Stimulated activated effector memory CD8-positive, alpha-beta T cell treated with anti-CD3 and anti-CD28 coated beads, Interleukin-12 subunit alpha, Interleukin-12 subunit beta, amount 100 ng/mL, for 72 hours (primary cell): ENCODE measurements around the gene DPM3.

ENCODE experiments used
- ATAC-seq: fragments of 150-1000 bp; cut with Tn5 transposase; 2 replicates; pipeline ENCODE4 v1.10.0; 2021
- DNase-seq, 2 donors: peaks; one replicate each; pipeline ENCODE4 v3.0.0; 2021 to 2022; ENCODE audit warnings: low spot score in 2 of 2
- H3K27ac Mint-ChIP-seq: one replicate; pipeline ENCODE4 v1.8.0; 2022; ENCODE audit warnings: mild to moderate bottlenecking, mixed read lengths
- H3K36me3 Mint-ChIP-seq: one replicate; pipeline ENCODE4 v1.8.0; 2022; ENCODE audit warnings: mild to moderate bottlenecking, mixed read lengths
- H3K4me1 Mint-ChIP-seq: one replicate; pipeline ENCODE4 v1.8.0; 2022; ENCODE audit warnings: mixed read lengths
- H3K4me3 Mint-ChIP-seq: one replicate; pipeline ENCODE4 v1.8.0; 2022; ENCODE audit warnings: mild to moderate bottlenecking, mixed read lengths
- H3K9me3 Mint-ChIP-seq: one replicate; pipeline ENCODE4 v1.8.0; 2022; ENCODE audit warnings: mixed read lengths

DPM3 gene

GRCh38 chr1:155178441-155179111 lies 38.2 kb upstream of the DPM3 start:
- DNase-seq (peak in 1 of 2 donors; percentile 47), ATAC-seq (no peak)
- H3K4me1 Mint-ChIP-seq, result peaks cover 40% of the 10 kb centered on the region
- H3K9me3 Mint-ChIP-seq, result no peaks in the 10 kb centered on the region
- H3K4me3 Mint-ChIP-seq, result no peak overlapping the region
- H3K36me3 Mint-ChIP-seq, result peaks cover 44% of the 10 kb centered on the region
- peak overlapping the region; percentile 75 for H3K27ac Mint-ChIP-seq

DNA sequence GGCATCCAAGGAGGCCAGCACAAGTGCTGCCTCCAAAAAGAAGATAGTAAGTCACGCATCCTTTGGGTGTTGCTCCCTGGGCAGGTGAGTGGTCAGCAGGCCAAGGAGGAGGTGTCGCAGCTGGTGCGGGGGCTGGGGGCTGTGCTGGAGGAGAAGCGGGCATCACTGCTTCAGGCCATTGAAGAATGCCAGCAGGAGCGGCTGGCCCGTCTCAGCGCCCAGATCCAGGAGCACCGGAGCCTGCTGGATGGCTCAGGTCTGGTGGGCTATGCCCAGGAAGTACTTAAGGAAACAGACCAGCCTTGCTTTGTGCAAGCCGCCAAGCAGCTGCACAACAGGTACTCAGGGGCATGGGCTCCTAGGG lies 37.6 kb upstream of the DPM3 start:
- Mint-ChIP-seq H3K9me3 (no peaks in the 10 kb centered on the region), H3K4me1 (peaks cover 46% of the 10 kb centered on the region), H3K27ac (peak overlapping the region; percentile 76), H3K4me3 (no peak overlapping the region), H3K36me3 (peaks cover 44% of the 10 kb centered on the region)
- DNase-seq, result peak in 1 of 2 donors; percentile 49
- ATAC-seq, result no peak

GRCh38 chr1:155177192-155177917 lies 37.0 kb upstream of the DPM3 start:
- no peak for DNase-seq
- no peak for ATAC-seq
- H3K4me3 Mint-ChIP-seq, result no peak overlapping the region
- peaks cover 45% of the 10 kb centered on the region for H3K36me3 Mint-ChIP-seq
- H3K27ac Mint-ChIP-seq, result peak overlapping the region; percentile 76
- H3K9me3 Mint-ChIP-seq, result no peaks in the 10 kb centered on the region
- peaks cover 51% of the 10 kb centered on the region for H3K4me1 Mint-ChIP-seq

GRCh38 chr1:155176544-155177071 lies 36.3 kb upstream of the DPM3 start:
- peaks cover 57% of the 10 kb centered on the region for H3K4me1 Mint-ChIP-seq
- peak; percentile 48 for ATAC-seq
- peak overlapping the region; percentile 13 for H3K27ac Mint-ChIP-seq
- H3K36me3 Mint-ChIP-seq, result peaks cover 52% of the 10 kb centered on the region
- no peaks in the 10 kb centered on the region for H3K9me3 Mint-ChIP-seq
- peak overlapping the region; percentile 13 for H3K4me3 Mint-ChIP-seq
- DNase-seq, result peak; percentile 83 to 94

GRCh38 chr1:155175927-155176371 lies 35.6 kb upstream of the DPM3 start:
- peaks cover 59% of the 10 kb centered on the region for H3K36me3 Mint-ChIP-seq
- DNase-seq (peak in 1 of 2 donors; percentile 51), ATAC-seq (no peak)
- peaks cover 57% of the 10 kb centered on the region for H3K4me1 Mint-ChIP-seq
- H3K27ac Mint-ChIP-seq, result no peak overlapping the region
- peak overlapping the region; percentile 13 for H3K4me3 Mint-ChIP-seq
- no peaks in the 10 kb centered on the region for H3K9me3 Mint-ChIP-seq

GRCh38 chr1:155175281-155175926 lies 35.1 kb upstream of the DPM3 start:
- H3K9me3 Mint-ChIP-seq, result no peaks in the 10 kb centered on the region
- peaks cover 64% of the 10 kb centered on the region for H3K36me3 Mint-ChIP-seq
- DNase-seq (peak in 1 of 2 donors; percentile 51), ATAC-seq (no peak)
- peak overlapping the region; percentile 100 for H3K27ac Mint-ChIP-seq
- H3K4me3 Mint-ChIP-seq, result peak overlapping the region; percentile 100
- H3K4me1 Mint-ChIP-seq, result peaks cover 57% of the 10 kb centered on the region

- DNase-seq (peak in 1 of 2 donors; percentile 65), ATAC-seq (no peak)
- no peaks in the 10 kb centered on the region for H3K9me3 Mint-ChIP-seq
- peak overlapping the region; percentile 100 for H3K4me3 Mint-ChIP-seq
- H3K27ac Mint-ChIP-seq, result peak overlapping the region; percentile 100
- H3K4me1 Mint-ChIP-seq, result peaks cover 59% of the 10 kb centered on the region
- H3K36me3 Mint-ChIP-seq, result peaks cover 71% of the 10 kb centered on the region
Measured at GRCh38 chr1:155174324-155175280, 34.3 kb upstream of the DPM3 start.

DNA sequence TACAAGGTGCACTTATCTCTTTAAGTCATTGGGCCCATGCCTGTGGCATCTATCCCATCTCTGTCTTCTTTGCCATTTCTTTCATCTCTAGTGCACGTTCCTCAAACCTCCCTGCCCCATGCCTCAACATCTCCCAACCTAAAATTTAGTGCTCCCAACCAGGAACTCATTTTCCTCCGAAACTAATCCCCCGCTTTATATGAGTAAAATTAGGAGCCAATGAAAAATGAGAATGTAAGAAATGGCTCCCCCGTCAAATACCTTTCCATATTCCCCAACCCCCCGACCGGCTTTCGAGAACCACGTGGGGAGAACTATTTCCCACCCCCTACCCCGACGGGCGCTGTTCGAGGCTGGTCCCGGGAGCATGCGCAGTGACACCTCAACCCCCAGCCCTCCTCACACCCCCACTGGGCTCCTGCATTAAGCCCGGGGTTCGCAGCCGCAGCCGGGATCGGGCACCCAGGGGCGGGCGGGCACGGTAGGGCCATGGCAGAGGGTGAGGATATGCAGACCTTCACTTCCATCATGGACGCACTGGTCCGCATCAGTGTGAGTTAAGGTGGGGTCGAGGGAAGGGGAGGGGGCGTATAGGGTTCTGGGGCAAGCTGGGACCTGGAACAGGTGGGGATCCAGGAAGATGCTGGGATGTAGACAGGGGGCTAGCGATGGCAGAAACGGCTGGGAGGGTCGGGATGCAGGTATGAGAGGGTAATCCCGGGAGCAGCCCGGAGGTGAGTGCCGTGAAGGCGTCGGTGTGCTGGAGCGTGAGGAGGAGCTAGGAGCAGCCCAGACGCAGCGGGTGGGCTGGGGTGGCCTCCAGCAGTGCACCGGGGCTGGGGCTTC lies 33.4 kb upstream of the DPM3 start, which contains the start of gene TRIM46:
Gene TRIM46, plus strand, starts transcription at position 372 of the 846 bp plus-strand sequence. Its CDS starts 118 bp downstream, at position 490.
- DNase-seq, result peak; percentile 54 to 87
- H3K4me3 Mint-ChIP-seq, result peak within 1 kb of the TSS; percentile 100
- ATAC-seq, result peak; percentile 56
- no peaks in the 10 kb centered on the region for H3K9me3 Mint-ChIP-seq
- peak within 1 kb of the TSS; percentile 100 for H3K27ac Mint-ChIP-seq
- peaks cover 71% of the 10 kb centered on the region for H3K36me3 Mint-ChIP-seq
- peaks cover 59% of the 10 kb centered on the region for H3K4me1 Mint-ChIP-seq

DNA sequence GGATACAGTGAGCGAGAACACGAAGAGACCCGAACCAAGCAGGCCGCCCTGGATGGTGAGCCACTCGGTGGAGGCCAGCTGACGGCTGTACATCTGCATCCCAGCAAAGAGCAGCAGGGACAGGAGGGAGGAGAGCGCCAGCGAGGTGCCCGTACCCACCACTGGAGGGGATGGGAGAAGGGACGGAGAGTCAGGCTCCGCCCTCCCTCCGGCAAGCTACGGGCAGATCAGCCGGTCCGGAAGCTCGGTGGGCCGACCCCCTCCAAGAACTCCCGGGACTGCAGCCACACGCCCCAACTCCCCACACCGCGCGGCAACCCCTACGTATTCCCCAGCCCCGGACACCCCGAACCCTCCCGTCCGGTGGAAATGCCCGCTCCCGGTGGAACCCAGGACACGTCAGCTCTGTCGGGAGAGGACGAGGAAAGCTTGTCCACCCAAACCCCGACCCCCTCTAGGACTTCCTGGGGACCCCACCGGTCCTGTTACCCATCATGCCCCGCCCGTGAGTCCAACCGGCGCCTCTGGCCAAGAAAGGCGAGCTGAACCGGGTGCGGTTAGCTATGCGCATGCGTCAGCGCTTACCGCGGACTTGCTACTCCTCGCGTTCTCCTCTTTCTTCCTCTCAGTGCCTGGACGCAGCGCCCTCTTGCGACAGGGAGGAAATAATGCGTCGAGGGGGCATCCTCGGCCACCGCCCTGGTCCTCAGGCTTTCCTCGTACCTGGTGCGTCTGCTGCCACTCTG lies 32.6 kb upstream of the DPM3 start, which contains the start of gene KRTCAP2:
Gene KRTCAP2, minus strand, starts transcription at position 573 of the 746 bp plus-strand sequence. Its CDS starts 80 bp downstream, at position 493.
- Mint-ChIP-seq H3K4me3 (peak within 1 kb of the TSS; percentile 100), H3K9me3 (no peaks in the 10 kb centered on the region), H3K4me1 (peaks cover 61% of the 10 kb centered on the region), H3K27ac (peak within 1 kb of the TSS; percentile 100), H3K36me3 (peaks cover 72% of the 10 kb centered on the region)
- DNase-seq, result peak; percentile 93 to 98
- peak; percentile 88 for ATAC-seq

GRCh38 chr1:155171836-155172731 lies 31.8 kb upstream of the DPM3 start:
- H3K36me3 Mint-ChIP-seq, result peaks cover 72% of the 10 kb centered on the region
- ATAC-seq, result peak; percentile 47
- H3K4me1 Mint-ChIP-seq, result peaks cover 69% of the 10 kb centered on the region
- peak overlapping the region; percentile 100 for H3K27ac Mint-ChIP-seq
- H3K4me3 Mint-ChIP-seq, result peak overlapping the region; percentile 100
- H3K9me3 Mint-ChIP-seq, result no peaks in the 10 kb centered on the region
- peak in 1 of 2 donors; percentile 44 for DNase-seq

DNA sequence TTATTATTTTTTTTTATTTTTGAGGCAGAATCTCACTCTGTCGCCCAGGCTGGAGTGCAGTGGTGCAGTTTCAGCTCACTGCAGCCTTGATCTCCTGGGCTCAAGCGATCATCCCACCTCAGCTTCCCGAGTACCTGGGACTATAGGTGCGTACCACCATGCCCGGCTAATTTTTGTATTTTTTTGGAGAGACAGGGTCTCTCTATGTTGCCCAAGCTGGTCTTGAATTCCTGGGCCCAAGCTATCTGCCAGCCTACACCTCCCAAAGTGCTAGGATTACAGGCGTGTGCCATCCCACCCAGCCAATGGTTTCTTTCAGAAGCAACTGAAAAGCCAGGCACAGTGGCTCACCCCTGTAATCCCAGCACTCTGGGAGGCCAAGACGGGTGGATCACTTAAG lies 30.5 kb upstream of the DPM3 start:
- Mint-ChIP-seq H3K36me3 (peaks cover 65% of the 10 kb centered on the region), H3K9me3 (no peaks in the 10 kb centered on the region), H3K4me3 (peak overlapping the region; percentile 100), H3K27ac (peak overlapping the region; percentile 40), H3K4me1 (peaks cover 57% of the 10 kb centered on the region)
- ATAC-seq (no peak), DNase-seq (no peak)

- peaks cover 52% of the 10 kb centered on the region for H3K4me1 Mint-ChIP-seq
- H3K4me3 Mint-ChIP-seq, result no peak overlapping the region
- H3K36me3 Mint-ChIP-seq, result peaks cover 65% of the 10 kb centered on the region
- peak overlapping the region; percentile 63 for H3K27ac Mint-ChIP-seq
- no peak for ATAC-seq
- DNase-seq, result no peak
- H3K9me3 Mint-ChIP-seq, result no peaks in the 10 kb centered on the region
Measured at GRCh38 chr1:155170101-155170785, 29.9 kb upstream of the DPM3 start.
